ENCODE measurements around the gene PRR23A. TPM values are rescaled to one million over a fixed set of nuclear protein-coding genes. Genes with fewer than 3 reads are reported as not detected.

Gene PRR23A
- total RNA-seq, 1 experiment from 2014 or later = not detected

GRCh38 chr3:139043554-139044365, 37.7 kb upstream of the PRR23A start (continued):
- TF ChIP-seq HMGXB4 (CRISPR knock-in tag; IDR thresholded peaks at IDR 0.05) (no peak), OVOL2 (CRISPR knock-in tag; IDR thresholded peaks at IDR 0.05; ENCODE audit: borderline replicate concordance) (no peak), IRF1 (CRISPR knock-in tag; IDR thresholded peaks at IDR 0.05) (no peak), SP1 (CRISPR knock-in tag; conservative IDR thresholded peaks at IDR 0.05) (no peak), ZNF512 (CRISPR knock-in tag; IDR thresholded peaks at IDR 0.05; ENCODE audit: borderline replicate concordance) (no peak), NR2C2 (CRISPR knock-in tag; IDR thresholded peaks at IDR 0.05) (no peak), FOXP1 (CRISPR knock-in tag; IDR thresholded peaks at IDR 0.05; ENCODE audit: borderline replicate concordance) (no peak), CDX4 (CRISPR knock-in tag; IDR thresholded peaks at IDR 0.05; ENCODE audit: borderline replicate concordance) (no peak)

GRCh38 chr3:139037478-139037877, 31.4 kb upstream of the PRR23A start:
- ATAC-seq (no peak), DNase-seq (ENCODE audit: low spot score) (no peak)
- peaks cover 8% of the 10 kb centered on the region for H3K4me1 Mint-ChIP-seq
- ChIA-PET POLR2A (no interaction called here), CTCF (no interaction called here)
- H3K27ac Mint-ChIP-seq = no peak overlapping the region
- H3K27me3 Mint-ChIP-seq (ENCODE audit: low read depth) = no peaks in the 10 kb centered on the region; the same call in 1 of the 2 replicates
- no peaks in the 10 kb centered on the region for H3K36me3 Mint-ChIP-seq
- TF ChIP-seq PRDM15 (CRISPR knock-in tag; IDR thresholded peaks at IDR 0.05) (no peak), TEAD4 (CRISPR knock-in tag; IDR thresholded peaks at IDR 0.05) (no peak), NFATC4 (CRISPR knock-in tag; IDR thresholded peaks at IDR 0.05) (no peak)
- no peak overlapping the region for H3K4me3 Mint-ChIP-seq
- H3K9me3 Mint-ChIP-seq = no peaks in the 10 kb centered on the region

- CTCF ChIA-PET = interaction anchor here (1.2 kb wide), 1 partner anchor 287 kb away, joined by 3 read pairs; no protein-coding TSS in a partner anchor
- TF ChIP-seq ZNF425 (CRISPR knock-in tag; conservative IDR thresholded peaks at IDR 0.05) (no peak), CTCF (IDR thresholded peaks at IDR 0.05) (no peak), HMGXB4 (CRISPR knock-in tag; IDR thresholded peaks at IDR 0.05) (no peak), MLX (CRISPR knock-in tag; IDR thresholded peaks at IDR 0.05) (no peak)
Observed at GRCh38 chr3:139032326-139033002, 26.4 kb upstream of the PRR23A start.

More at GRCh38 chr3:139032326-139033002, 26.4 kb upstream of the PRR23A start:
- DNase-seq (ENCODE audit: low spot score) (no peak), ATAC-seq (no peak)
- no peaks in the 10 kb centered on the region for H3K4me1 Mint-ChIP-seq
- H3K36me3 Mint-ChIP-seq = peaks cover 3% of the 10 kb centered on the region; the same call in 1 of the 2 replicates
- POLR2A ChIA-PET = no interaction called here
- peaks cover 29% of the 10 kb centered on the region for H3K9me3 Mint-ChIP-seq
- no peak overlapping the region for H3K4me3 Mint-ChIP-seq
- H3K27ac Mint-ChIP-seq = no peak overlapping the region
- H3K27me3 Mint-ChIP-seq (ENCODE audit: low read depth) = peaks cover 14% of the 10 kb centered on the region
